ENCODE measurements around the gene ATP5MC2. TPM values are rescaled to one million over a fixed set of nuclear protein-coding genes. Genes with fewer than 3 reads are reported as not detected.

Gene ATP5MC2
- total RNA-seq, 1 donor from 2014 or later = 264 TPM

DNA sequence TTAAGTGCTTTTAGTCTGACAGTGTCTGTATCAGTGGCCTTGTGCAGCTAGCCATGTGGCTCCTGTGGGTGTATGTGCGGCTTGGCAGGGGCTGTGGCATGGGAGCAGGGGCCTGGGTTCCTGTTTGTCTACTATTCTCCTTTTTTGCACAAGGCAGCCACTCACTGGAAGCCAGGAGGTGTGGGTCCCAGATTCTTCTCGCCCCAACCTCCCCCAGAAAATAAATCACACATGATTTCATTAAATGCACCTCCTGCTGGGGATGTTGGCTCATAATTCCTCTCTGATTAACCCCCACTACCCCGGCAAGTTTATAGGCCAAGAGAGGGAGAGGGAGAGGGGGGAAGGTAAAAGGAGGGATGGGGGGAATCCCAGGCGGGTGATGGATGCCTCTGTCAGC lies 33.8 kb upstream of the ATP5MC2 start:
- H3K9me3 ChIP-seq = no peaks in the 10 kb centered on the region
- H3K27me3 ChIP-seq (ENCODE audit: low read depth) = peaks cover 5% of the 10 kb centered on the region
- TF ChIP-seq, protein P1, sequence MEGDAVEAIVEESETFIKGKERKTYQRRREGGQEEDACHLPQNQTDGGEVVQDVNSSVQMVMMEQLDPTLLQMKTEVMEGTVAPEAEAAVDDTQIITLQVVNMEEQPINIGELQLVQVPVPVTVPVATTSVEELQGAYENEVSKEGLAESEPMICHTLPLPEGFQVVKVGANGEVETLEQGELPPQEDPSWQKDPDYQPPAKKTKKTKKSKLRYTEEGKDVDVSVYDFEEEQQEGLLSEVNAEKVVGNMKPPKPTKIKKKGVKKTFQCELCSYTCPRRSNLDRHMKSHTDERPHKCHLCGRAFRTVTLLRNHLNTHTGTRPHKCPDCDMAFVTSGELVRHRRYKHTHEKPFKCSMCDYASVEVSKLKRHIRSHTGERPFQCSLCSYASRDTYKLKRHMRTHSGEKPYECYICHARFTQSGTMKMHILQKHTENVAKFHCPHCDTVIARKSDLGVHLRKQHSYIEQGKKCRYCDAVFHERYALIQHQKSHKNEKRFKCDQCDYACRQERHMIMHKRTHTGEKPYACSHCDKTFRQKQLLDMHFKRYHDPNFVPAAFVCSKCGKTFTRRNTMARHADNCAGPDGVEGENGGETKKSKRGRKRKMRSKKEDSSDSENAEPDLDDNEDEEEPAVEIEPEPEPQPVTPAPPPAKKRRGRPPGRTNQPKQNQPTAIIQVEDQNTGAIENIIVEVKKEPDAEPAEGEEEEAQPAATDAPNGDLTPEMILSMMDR (IDR thresholded peaks at IDR 0.05) = no peak
- H3K27ac ChIP-seq = no peak overlapping the region
- intact Hi-C loops (cut with DNase I) = no loop called here
- DNase-seq (no peak), ATAC-seq (no peak)
- peaks cover 33% of the 10 kb centered on the region for H3K36me3 ChIP-seq
- H3K4me3 ChIP-seq = no peak overlapping the region
- no peaks in the 10 kb centered on the region for H3K4me1 ChIP-seq

DNA sequence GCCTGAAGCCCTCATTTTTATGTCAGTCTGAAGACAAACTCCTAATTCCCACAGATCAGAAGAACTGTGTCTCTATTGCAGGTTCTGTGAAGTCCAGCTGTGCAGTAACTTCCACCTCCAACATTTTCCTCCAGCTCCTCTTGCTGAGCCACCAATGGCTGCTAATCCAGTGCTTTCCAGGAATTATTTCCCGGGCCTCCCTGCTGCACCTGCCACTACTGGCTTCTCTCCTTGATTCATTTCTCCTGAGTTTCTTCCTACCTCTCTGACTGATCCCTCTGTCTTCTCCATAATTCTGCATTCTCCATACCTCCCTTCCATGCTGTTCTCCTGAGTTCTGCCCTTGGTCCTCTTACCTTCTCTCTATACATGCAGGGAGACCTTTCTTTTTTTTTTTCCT lies 30.2 kb upstream of the ATP5MC2 start:
- DNase-seq = no peak
- Histone ChIP-seq H3K27me3 (ENCODE audit: low read depth) (peaks cover 28% of the 10 kb centered on the region), H3K27ac (no peak overlapping the region), H3K36me3 (no peaks in the 10 kb centered on the region), H3K9me3 (no peaks in the 10 kb centered on the region), H3K4me1 (no peaks in the 10 kb centered on the region), H3K4me3 (no peak overlapping the region)
- ATAC-seq = no peak
- intact Hi-C loops (cut with DNase I) = no loop called here
- TF ChIP-seq, protein P1 (IDR thresholded peaks at IDR 0.05) = no peak

DNA sequence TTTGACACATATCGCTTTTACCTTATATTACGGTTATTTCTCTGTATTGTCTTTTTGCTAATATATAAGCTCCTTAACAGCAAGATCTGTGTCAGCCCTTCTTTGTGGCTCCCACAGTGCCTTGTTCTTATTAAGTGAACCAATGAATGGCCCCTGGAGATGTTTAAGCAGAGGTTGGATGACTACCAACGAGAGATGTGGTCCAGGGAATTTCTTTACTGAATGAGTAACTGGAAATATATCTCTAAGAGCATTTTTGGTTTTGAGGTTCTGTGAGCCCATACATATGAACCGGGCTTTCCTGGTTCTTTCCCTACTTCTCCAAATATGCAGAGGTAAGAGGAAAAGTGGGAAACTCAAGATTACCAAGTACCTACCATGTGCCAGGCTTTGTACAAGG lies 27.9 kb upstream of the ATP5MC2 start:
- Histone ChIP-seq H3K27ac (no peak overlapping the region), H3K27me3 (ENCODE audit: low read depth) (peaks cover 44% of the 10 kb centered on the region), H3K4me3 (no peak overlapping the region), H3K9me3 (no peaks in the 10 kb centered on the region), H3K4me1 (no peaks in the 10 kb centered on the region), H3K36me3 (no peaks in the 10 kb centered on the region)
- intact Hi-C loops (cut with DNase I) = loop anchor here (5.0 kb wide), 1 partner anchor 44 kb away; no protein-coding TSS in a partner anchor
- no peak for DNase-seq
- TF ChIP-seq, protein P1 (IDR thresholded peaks at IDR 0.05) = no peak
- ATAC-seq = no peak

DNA sequence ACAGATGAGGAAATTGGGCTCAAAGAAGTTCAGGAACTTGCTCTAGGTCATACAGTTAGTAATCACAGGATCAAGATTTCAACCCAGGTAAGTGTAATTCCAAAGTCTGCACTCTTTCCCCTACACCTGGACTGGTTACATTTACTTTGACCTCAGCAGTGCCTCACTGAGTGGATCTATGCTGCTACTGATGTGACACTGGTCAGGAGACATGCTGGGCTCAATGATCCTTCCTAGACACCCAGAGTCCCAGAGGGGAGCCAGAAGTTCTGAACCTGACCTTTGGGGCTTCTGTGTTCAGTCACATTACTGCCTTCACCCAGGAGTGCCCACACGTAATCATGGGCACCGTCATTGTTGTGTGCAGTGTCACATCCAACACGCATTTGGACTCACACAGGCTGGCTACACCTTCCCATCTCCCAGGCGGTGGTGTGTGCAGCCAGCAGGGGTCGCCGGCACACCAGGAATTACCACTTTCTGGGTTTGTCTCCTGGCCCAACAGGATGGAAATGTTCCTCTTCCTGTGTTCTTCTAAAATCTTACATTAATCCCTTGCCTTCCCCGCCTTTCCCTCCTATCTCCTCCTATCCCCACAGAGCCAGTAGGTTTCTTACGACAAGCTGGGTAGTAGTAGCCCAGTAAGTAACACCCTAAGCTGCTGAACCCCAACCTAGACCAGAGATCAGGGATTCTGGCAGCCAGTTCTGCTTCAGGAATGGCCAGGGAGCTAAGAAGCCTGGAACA lies 25.8 kb upstream of the ATP5MC2 start:
- peaks cover 60% of the 10 kb centered on the region for H3K27me3 ChIP-seq (ENCODE audit: low read depth)
- intact Hi-C loops (cut with DNase I) = loop anchor here (5.0 kb wide), 1 partner anchor 46 kb away; no protein-coding TSS in a partner anchor
- peak; percentile 84 for DNase-seq

DNA sequence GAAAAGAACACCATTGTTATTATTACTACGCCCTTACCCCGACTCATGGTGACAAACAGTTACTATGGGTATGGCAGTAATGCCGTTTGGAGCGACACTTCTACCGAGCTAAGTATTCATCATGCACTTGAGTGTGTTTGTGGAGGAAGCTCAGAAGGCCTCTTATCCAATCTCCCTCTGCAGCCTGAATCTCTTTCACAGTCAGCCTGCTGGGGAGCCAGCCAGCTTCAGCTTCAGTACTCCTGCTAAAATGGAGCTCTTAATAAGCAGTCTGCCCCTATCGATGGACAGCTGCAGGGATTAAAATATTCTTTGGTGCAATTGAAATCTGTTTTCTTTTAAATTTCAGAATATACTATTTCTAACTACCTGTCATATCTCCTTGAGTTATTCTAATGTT lies 24.7 kb upstream of the ATP5MC2 start:
- Histone ChIP-seq H3K4me1 (peaks cover 18% of the 10 kb centered on the region), H3K36me3 (no peaks in the 10 kb centered on the region), H3K4me3 (no peak overlapping the region), H3K9me3 (no peaks in the 10 kb centered on the region), H3K27me3 (ENCODE audit: low read depth) (peaks cover 71% of the 10 kb centered on the region), H3K27ac (no peak overlapping the region)
- DNase-seq (no peak), ATAC-seq (peak; percentile 33 to 46)
- TF ChIP-seq, protein P1 (IDR thresholded peaks at IDR 0.05) = no peak
- intact Hi-C loops (cut with DNase I) = loop anchor here (5.0 kb wide), 1 partner anchor 47 kb away; no protein-coding TSS in a partner anchor

More for the DNA sequence above, 25.8 kb upstream of the ATP5MC2 start:
- TF ChIP-seq, protein P1 (IDR thresholded peaks at IDR 0.05) = peak; percentile 93
- Histone ChIP-seq H3K27ac (no peak overlapping the region), H3K4me1 (peaks cover 6% of the 10 kb centered on the region), H3K36me3 (no peaks in the 10 kb centered on the region), H3K4me3 (no peak overlapping the region), H3K9me3 (no peaks in the 10 kb centered on the region)
- ATAC-seq = peak; percentile 91 to 95
